Ishikawa (cell line): Measurements from ENCODE around the gene WWOX.

Source experiments
- CEBPB ChIP-seq: IDR thresholded peaks from 2 replicates; pipeline ENCODE4 v1.6.1; 2012
- CREB1 ChIP-seq: IDR thresholded peaks from 2 replicates; pipeline ENCODE4 v1.6.1; 2012; ENCODE audit warnings: low read depth
- EGR1 ChIP-seq: IDR thresholded peaks from 2 replicates; pipeline ENCODE4 v1.6.1; 2012
- EP300 ChIP-seq: IDR thresholded peaks from 2 replicates; pipeline ENCODE4 v1.6.1; 2012; ENCODE audit warnings: borderline replicate concordance
- FOXM1 ChIP-seq: IDR thresholded peaks from 2 replicates; pipeline ENCODE4 v1.6.1; 2012; ENCODE audit warnings: low read depth, borderline replicate concordance
- MAX ChIP-seq: IDR thresholded peaks from 2 replicates; pipeline ENCODE4 v1.6.1; 2012
- NFIC ChIP-seq: IDR thresholded peaks from 2 replicates; pipeline ENCODE4 v1.6.1; 2012
- RAD21 ChIP-seq: IDR thresholded peaks from 2 replicates; pipeline ENCODE4 v1.6.1; 2012; ENCODE audit warnings: low read depth
- REST ChIP-seq: IDR thresholded peaks from 2 replicates; pipeline ENCODE4 v1.6.1; 2012; ENCODE audit warnings: low read depth, mild to moderate bottlenecking
- TAF1 ChIP-seq: IDR thresholded peaks from 2 replicates; pipeline ENCODE4 v1.6.1; 2012; ENCODE audit warnings: low read depth, mild to moderate bottlenecking
- TCF12 ChIP-seq: IDR thresholded peaks from 2 replicates; pipeline ENCODE4 v1.6.1; 2012; ENCODE audit warnings: low read depth
- TEAD4 ChIP-seq: IDR thresholded peaks from 2 replicates; pipeline ENCODE4 v1.6.1; 2012
- USF1 ChIP-seq: IDR thresholded peaks from 2 replicates; pipeline ENCODE4 v1.6.1; 2012
- YY1 ChIP-seq: IDR thresholded peaks from 2 replicates; pipeline ENCODE4 v1.6.1; 2012; ENCODE audit warnings: low read depth
- ZBTB7A ChIP-seq: IDR thresholded peaks from 2 replicates; pipeline ENCODE4 v1.6.1; 2012; ENCODE audit warnings: low read depth

The WWOX gene

GRCh38 chr16:78425891-78426510 is 326.5 kb downstream of the WWOX start:
- TF ChIP-seq USF1 = no peak

- TF ChIP-seq REST (no peak), RAD21 (no peak), TCF12 (no peak), EP300 (no peak), YY1 (no peak), TEAD4 (no peak), NFIC (no peak), TAF1 (no peak), USF1 (no peak), EGR1 (no peak), FOXM1 (no peak), CREB1 (no peak), CEBPB (no peak), MAX (no peak), ZBTB7A (no peak)
Measured at GRCh38 chr16:78428193-78428592, 328.7 kb downstream of the WWOX start.

- no peak for TF ChIP-seq MAX
- TF ChIP-seq TAF1 = no peak
- TF ChIP-seq REST = no peak
- no peak for TF ChIP-seq RAD21
- no peak for TF ChIP-seq YY1
- TF ChIP-seq ZBTB7A = no peak
- no peak for TF ChIP-seq CEBPB
- TF ChIP-seq TCF12 = no peak
- no peak for TF ChIP-seq EGR1
- TF ChIP-seq EP300 = no peak
- no peak for TF ChIP-seq NFIC
- TF ChIP-seq USF1 = no peak
- no peak for TF ChIP-seq FOXM1
- TF ChIP-seq CREB1 = no peak
Measured at GRCh38 chr16:78430281-78430680, 330.8 kb downstream of the WWOX start.

- TF ChIP-seq EGR1 (no peak), CEBPB (no peak), TCF12 (no peak), RAD21 (no peak), USF1 (no peak), YY1 (no peak), EP300 (no peak), CREB1 (no peak), NFIC (no peak), TAF1 (no peak), FOXM1 (no peak), MAX (no peak), ZBTB7A (no peak)
Measured at GRCh38 chr16:78431004-78431670, 331.7 kb downstream of the WWOX start.

- TF ChIP-seq MAX (no peak), ZBTB7A (no peak), CEBPB (no peak), YY1 (no peak), CREB1 (no peak), NFIC (no peak), REST (no peak), FOXM1 (no peak), TCF12 (no peak), RAD21 (no peak), EP300 (no peak), EGR1 (no peak), USF1 (no peak), TAF1 (no peak), TEAD4 (no peak)
Measured at GRCh38 chr16:78431701-78432100, 332.2 kb downstream of the WWOX start.
